GM18873 (cell line): ENCODE results near the gene CASP10.
A peak's percentile ranks its signal among the peaks of the same experiment; 100 is the strongest.
"Not testable (repeated sequence)": the region's sequence is repeated elsewhere in the genome, so short reads cannot be mapped to it uniquely, and the experiment has no call there.

Experiments
- ATAC-seq: cut with Tn5 transposase; IDR thresholded peaks from one replicate; pipeline ENCODE4 v1.9.1; 2021; ENCODE audit warnings: mild to moderate bottlenecking, moderate library complexity, moderate number of reproducible peaks; ENCODE audit not compliant: unreplicated experiment, low FRiP score

CASP10 gene

DNA sequence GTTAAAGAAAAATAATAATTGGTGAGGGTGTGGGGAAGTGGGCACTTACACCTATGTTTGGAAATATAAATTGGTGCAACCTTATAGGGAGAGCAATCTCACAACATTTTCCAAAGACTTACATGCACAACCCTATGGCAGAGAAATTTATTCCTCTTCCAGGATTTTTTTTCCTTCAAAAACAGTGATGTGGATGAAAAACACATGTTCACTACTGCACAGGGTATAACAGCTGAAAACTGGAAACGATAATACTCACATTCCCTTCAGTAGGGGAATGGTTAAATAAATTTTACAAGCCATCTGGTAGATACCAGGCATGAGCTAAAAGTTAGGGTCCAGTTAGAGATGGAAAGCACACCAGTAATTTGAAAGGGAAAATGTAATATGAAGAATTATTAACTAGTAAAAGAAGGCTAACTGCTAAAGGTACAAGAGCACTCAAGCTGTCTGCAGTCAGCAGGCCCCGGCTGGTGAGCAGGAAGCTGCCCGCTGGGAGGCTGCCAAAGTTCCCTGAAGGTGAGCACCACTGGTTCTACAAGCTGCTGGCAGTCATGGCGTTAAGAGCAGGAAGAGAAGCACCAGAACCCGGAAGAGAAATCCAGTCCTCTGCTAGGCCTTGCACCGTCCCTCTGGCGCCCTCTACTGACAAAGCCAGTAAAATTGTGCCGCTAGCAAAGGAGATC is 49.0 kb downstream of the CASP10 start:
- peak; percentile 40 for ATAC-seq

DNA sequence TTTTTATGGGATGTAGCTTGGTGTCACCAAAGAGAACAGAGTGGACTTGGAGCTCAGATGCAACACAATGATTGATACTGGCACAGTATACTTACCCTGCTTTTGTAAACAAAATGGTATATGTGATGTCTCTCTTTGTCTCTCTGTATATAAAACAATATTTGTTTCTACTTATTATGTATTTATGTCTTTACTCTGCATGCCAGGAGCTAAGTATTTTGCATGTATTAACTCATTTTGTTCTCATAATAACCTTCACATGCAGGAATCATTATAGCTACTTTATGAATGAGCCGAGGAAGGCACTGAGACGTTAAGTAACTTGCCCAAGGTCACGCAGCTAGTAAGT is 49.5 kb downstream of the CASP10 start:
- no peak for ATAC-seq

DNA sequence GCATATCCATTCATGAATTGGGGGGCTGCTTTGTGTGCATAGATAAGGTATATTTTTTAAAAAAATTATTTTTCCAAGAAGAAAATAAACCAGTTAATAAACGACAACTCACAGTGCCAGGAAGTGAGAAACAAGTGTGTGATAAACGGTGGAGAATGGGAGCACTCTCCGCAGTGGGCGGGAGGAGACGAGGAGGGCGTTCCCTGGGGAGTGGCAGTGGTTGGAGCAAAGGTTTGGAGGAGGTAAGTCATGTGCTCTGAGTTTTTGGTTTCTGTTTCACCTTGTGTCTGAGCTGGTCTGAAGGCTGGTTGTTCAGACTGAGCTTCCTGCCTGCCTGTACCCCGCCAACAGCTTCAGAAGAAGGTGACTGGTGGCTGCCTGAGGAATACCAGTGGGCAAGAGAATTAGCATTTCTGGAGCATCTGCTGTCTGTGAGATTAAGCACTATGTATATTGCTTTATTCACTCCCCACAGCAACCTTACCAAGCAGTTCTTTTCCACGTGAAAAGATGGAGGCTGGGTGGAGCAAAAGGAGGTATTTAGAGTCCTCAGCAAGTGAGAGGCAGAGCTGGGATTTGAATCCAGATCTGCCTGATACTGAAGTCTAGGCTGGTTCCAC is 50.4 kb downstream of the CASP10 start:
- ATAC-seq: peak; percentile 93

DNA sequence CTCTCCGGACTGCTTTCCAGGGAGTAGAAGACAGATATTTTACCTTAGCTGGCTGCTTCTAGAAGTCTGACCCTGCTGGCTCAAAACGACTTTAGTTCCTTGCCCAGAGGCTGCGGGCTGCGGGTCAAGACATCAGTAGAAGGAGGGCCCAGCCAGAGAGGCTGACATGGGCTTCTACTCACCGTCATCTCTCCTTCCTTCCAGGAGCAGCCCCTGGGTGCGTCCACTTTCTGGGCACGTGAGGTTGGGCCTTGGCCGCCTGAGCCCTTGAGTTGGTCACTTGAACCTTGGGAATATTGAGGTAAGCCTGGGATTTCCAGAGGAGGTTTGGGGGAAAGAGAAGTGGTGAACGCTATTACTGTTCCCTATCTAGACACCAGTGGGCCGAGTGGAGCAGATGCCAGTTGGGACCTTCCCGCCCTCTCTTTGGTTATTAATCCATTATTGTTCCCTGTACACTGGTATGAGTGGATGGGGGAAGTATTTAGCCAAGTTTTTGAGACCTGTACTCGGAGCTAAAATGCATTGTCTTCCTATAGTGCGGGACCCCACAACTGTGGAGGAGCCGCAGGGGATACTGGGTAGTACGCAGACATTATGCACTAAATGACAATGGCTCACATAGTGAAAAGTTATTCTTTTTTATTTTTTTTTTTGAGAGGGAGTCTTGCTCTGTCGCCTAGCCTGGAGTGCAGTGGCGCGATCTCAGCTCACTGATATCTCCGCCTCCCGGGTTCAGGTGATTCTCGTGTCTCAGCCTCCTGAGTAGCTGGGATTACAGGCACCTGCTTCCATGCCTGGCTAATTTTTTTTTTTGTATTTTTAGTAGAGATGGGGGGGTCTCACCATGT is 51.1 kb downstream of the CASP10 start:
- no peak for ATAC-seq

DNA sequence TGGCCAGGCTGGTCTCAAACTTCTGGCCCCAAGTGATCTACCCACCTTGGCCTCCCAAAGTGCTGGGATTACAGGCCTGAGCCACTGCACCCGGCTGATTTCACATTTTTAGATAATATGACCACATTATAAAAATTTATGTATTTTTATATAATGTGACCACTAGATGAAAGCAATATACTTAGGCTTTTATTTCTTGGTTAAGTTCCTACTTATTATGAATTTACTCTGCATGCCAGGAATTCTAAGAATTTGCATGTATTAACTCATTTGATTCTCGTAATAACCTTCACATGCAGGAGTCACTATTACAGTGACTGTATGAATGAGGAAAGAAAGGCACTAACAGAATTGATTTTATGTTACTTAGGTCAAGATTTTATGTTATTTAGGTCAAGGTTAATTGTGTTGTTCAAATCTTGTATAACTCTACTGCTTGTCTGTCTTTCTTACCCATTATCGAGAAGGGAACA is 51.8 kb downstream of the CASP10 start:
- no peak for ATAC-seq

DNA sequence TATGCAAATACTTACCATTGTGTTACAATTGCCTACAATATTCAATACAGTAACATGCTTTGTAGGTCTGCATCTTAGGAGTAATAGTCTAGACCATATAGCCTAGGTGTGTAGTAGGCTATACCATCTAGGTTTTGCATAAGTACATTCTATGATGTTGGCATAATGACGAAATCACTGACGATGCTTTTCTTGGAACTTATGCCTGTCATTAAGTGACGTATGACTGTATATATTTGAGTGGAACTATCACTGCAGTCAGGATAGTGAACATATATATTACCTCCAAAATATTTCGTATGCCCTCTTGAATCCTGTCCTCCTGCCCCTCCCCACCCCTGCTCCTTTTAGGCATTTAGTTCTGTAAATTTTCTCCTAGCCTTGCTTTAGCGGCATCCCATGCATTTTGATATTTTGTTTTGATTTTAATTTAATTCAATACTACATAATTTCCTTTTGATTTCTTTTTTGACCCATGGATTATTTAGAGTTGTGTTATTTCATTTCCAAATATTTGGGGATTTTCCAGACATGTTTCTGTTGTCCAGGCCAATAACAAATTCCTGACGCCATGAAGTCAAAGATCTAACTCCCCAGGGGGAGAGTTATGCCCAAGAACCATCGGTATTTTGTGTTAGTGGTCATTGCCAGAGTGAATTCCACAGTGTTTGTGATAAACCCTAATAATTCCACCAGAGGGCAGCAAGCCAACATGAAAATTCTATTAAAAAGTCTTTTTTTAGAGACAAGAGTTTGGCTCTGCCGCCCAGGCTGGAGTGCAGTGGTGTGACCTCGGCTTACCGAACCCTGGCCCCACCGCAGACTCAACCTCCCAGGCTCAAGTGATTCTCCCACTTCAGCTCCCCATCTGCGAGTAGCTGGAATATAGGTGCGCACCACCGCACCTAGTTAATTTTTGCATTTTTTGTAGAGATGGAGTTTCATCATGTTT is 53.2 kb downstream of the CASP10 start:
- no peak for ATAC-seq

DNA sequence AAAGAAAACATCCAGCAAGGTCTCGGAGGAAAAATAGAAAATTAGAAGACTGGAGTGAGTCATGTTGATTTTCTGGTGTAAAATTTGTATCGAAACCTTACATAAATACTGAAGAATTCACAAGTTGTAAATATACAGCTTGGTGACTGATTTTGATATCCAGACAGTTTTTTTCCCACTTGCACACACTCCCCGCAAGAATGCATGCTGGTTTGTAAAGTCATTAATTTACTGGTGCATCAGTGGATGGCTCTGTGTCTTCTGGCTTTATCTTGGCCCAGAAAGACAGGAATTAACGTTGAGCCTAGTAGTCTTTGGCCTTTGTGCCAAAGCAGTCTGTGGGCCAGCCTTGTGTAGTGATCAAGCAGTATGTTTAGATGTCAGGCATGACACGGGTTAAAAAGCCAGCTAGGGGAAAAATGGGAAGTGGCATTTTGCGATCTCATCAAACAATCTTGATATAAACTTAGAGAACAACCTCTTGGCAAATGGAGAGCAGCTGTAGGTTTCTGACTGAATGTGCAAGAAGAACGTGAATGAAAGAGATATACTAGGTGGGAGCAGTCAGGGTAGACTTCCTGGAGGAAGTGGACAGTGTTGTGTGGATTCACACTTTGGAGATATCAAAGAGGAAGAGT is 54.7 kb downstream of the CASP10 start:
- no peak for ATAC-seq

DNA sequence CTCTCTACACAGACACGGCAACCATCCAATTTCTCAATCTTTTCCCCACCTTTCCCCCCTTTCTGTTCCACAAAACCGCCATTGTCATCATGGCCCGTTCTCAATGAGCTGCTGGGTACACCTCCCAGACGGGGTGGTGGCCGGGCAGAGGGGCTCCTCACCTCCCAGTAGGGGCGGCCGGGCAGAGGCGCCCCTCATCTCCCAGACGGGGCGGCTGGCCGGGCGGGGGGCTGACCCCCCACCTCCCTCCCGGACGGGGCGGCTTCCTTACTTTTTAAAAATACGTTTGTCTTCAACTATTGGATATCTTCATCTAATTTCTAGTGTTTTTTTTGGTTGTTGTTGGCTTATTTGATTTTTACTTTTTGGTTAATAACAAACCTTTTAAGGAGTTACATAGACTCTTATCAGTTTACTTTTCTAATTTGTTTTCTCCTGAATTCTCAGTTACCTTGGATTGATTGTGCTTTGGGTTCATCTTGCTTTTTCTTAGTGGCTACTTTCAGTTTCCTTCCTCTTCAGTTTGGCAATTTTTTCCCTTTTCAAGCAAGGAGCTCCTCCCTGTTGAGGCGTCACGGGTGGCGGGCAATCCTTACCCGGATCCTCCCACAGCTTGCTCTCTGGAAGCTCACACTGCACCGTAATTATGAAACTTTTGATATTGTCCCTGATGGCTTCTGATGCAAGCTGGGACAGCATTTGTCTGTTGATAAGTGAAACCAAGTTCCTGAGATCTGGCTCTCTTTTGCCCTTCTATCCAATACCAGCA is 56.4 kb downstream of the CASP10 start:
- ATAC-seq: not testable (repeated sequence)

DNA sequence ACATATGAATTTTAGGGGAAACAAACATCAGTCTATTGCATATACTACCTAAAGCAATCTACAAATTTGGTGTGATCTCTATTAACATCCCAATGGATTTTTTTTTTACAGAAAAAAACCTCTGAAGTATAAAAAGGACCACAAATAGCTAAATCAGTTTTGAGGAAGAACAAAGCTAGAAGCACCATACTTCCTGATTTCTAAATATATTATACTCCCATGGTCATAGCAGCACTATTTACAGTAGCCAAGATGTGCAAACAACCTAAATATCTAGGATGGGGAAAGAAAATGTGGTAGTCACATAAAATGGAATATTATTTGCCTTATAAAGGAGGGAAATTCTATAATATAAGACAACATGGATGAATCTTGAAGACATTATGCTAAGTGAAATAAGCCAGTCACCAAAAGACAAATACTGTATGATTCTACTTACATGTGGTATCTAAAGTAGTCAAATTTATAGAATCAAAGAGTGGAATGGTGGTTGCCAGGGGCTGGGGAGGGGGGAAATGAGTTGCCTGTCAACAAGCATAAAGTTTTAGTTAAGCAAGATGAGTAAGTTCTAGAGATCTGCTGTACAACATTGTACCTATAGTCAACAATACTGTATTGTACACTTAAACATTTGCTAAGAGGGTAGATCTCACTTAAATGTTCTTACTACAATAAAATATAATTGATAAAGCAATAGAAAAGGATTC is 59.8 kb downstream of the CASP10 start:
- ATAC-seq: no peak

DNA sequence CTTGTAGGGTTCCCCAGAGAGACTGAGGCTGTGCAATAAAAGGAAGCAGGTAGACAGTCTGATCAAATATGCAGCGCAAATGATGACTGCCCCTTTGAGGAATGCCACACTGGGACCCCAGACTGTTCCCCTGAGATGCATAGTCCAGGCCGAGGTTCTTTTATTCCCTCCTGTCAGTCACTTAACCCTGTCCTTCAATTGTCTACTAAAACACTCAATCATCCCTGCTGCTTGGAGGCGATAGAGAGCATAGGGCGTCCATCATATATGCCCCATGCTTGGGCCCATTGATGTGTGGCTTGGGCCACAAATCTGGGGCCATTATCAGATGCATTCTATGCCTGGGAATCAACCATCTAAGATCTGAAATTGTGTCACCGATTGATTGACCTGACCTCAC is 61.9 kb downstream of the CASP10 start:
- ATAC-seq: no peak

DNA sequence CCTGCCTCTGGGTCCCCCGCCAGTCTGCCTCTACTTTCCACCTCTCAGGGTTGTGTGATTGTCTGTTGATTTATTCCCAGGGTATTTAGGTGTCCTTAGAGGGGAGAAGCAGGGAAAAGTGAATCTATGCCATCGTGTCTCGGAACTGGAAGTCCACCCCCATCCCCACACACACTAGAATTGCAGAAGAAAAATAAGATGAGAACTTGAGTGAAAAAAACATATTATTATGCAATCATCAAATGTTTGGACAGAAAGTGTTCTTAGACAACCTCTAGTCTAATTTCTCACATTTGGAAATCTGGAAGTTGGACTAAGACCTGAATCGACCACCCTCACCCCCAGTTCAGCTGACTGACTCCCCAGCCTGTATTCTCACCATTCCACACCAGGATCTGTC is 63.3 kb downstream of the CASP10 start:
- no peak for ATAC-seq

DNA sequence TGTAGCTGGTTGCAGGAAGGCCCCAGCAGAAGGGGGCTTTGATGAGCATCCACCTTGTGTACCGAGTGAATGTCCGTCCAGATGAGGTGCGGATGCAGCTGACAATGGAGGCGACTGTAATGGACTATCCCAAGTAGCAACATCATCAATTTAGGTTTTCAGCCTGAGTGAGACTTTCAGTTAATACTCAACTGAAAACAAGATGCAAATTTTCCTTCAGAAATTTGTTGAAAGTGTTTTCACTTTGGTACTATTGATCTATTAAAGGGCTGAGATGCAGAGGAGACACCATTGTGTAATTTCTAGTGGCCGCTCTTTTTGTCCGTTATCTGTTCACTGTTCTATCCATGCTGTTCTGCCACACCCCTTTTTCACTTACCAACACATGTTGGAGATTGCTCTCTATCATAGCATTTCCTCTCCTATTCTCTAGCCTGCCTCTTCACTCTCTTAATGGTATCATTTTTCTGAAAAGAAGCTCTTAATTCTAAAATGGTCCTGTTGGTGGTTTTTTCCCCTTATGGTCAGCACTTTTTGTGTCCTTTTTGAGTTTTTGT is 65.4 kb downstream of the CASP10 start:
- no peak for ATAC-seq

DNA sequence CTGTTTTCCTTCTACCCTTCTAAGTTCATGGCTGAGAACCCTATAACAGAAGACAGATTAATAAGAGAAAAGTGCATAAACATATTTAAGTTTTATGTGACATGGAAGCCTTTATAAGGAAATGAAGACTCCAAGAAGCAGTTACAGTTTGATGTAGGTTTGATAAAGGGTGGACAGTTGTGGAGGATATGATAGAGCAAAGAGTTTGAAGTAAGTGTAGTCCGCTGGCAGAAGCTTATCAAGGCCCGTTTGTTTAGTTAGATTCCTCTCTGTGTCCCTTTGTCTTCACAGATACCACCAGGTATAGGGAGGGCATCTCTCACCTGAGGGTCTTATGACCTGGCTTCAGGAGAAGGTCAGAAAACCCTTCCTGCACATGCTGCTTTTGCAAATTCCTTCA is 66.9 kb downstream of the CASP10 start:
- no peak for ATAC-seq

DNA sequence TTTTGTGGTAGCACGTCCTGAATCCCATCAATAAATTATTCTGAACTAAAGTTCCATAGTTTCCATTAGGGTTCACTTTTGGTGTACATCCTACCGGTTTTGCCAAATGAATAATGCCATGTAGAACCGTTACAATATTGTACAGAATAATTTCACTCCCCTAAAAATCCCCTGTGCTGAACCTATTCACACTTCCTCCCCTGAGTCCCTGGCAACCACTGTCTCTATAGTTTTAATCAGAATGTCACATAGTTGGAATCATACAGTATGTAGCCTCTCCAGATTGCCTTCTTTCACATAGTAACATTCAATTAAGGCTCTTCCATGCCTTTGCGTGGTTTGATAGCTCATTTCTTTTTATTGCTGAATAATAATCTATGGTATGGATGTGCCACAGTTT is 67.8 kb downstream of the CASP10 start:
- ATAC-seq: no peak

DNA sequence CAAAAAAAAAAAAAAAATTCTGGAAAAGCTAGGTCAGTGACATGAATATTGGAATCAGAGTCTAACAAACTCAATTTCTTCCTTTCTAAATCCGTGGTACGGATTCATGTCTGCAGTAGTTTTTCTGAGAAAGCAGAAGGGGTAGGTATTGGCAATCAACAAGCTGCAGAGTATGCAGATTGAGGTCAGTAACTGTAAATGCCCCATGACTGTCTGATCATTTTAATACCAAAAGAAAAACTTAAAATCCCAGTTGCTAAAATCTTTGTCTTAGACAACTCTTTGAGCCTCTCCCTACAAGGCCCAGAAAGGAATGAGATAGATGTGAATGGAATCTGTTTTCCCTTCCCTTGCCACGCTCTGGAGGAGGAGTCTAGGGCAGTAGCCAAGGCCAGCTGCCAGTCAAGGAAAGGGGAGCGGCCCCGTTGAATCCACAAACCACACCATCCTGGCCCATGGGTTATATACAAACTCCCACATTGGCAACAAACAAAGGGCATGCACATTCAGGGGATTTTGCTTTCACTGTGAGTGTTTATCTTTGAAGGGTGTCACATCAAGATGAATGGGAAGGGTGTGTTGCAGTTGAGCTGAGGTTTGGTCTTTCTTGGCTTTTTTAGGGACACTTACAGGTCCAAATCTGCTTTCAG is 71.3 kb downstream of the CASP10 start:
- ATAC-seq: no peak

DNA sequence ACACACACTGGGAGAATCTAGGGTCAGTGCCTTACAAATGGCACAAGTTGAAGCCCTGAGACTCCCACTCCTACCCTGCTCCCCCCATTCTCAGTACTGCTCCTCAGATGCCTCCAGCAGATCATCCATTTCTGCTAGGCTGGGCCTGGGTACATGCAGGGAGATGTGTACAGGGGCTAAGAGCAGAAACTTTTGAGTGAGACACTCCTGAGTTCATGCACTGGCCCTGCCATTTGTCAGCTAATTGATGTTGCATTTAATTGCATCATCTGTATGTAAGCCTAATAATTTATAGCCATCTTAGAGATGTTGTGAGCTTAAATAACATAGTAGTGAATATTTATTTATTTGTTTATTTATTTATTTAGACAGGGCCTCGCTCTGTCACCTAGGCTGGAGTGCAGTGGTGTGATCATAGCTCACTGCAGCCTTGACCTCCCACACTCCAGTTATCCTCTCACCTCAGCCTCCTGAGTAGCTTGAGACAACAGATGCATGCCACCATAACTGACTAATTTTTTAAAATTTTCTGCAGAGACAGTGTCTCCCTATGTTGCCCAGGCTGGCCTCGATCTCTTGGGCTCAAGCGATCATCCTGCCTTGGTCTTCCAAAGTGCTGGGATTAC is 72.6 kb downstream of the CASP10 start:
- no peak for ATAC-seq

DNA sequence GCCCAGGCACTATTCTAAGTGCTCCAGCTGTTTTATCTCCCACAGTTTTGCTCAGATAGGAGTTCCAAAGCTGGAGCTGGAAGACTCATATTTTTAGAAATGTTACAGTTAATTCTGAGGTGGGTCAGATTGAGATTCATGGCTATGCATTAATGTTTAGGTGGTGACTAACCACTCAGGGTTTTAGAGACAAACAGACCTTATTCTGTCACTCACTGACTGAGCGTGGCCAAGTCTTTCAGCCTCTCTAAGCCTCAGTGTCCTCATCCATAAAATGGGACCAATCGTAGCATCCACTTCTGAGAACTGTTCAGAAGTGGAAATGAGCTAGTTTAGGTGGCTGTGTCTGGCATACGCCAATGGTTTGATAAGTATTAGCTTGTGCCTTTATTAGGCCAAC is 73.1 kb downstream of the CASP10 start:
- no peak for ATAC-seq
